GM19351 (cell line): ENCODE measurements around the gene APBB1IP.
"Not testable (repeated sequence)": the region's sequence is repeated elsewhere in the genome, so short reads cannot be mapped to it uniquely, and the experiment has no call there.

ENCODE experiments used
- ATAC-seq: cut with Tn5 transposase; IDR thresholded peaks from one replicate; pipeline ENCODE4 v1.9.1; 2021; ENCODE audit warnings: mild to moderate bottlenecking, moderate library complexity; ENCODE audit not compliant: unreplicated experiment

APBB1IP gene

DNA sequence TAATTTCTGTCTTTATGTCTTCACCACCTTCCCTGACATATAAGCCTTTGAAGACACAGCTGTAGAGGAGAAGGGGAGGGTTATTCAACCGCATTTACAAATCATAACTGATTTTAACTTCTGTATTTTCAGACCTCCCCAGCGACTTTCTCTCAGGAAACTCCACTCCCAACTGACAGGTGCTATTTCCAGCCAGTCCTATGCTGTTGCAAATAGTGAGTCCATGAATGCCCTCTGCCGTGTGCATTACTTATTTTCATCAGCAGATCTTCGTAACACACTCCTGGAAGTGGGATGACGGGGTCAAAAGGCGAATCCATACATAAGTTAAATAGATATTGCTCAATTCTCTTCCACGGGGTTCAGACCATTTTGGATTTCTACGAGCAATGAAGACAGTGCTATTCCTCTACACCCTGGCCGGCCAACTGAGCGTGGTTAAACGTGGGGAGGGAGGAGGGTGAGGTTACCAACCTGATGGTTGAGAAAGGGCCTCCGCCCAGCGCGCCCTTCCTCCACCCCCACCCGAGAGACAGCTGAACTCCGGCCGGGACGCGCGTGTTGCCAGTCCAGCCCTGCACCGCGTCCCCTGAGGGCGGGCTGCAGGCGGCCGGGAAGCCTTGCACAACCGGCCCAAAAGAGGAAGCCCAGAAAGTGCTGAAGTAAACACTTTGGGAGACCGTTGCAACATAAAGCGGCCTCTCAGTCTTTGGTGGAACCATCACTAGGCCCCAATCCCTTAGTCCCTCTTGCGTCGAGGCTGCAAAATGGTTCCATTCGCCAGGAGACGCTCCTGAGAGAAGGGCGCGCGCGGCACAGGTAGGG, at the start of gene APBB1IP:
Gene APBB1IP, plus strand, starts transcription at position 705 of the 825 bp plus-strand sequence. CDS start 53,986 bp downstream, outside the sequence.
- ATAC-seq, result peak; percentile 60

DNA sequence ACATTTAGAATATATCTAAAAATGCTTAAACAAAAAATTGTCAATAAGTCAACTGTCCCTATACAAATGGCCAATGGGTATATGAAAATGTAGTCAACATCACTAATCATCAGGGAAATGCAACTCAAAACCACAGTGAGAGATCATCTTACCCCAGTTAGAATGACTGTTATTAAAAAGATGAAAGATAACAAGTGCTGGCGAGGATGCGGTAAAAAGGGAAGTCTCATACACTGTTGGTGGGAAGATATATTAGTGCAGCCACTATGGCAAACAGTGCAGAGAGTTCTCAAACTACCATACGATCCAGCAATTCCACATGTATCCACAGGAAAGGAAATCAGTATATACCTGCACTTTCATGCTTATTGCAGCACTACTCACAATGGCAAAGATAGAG, 48.6 kb upstream of the APBB1IP start:
- ATAC-seq, result no peak

DNA sequence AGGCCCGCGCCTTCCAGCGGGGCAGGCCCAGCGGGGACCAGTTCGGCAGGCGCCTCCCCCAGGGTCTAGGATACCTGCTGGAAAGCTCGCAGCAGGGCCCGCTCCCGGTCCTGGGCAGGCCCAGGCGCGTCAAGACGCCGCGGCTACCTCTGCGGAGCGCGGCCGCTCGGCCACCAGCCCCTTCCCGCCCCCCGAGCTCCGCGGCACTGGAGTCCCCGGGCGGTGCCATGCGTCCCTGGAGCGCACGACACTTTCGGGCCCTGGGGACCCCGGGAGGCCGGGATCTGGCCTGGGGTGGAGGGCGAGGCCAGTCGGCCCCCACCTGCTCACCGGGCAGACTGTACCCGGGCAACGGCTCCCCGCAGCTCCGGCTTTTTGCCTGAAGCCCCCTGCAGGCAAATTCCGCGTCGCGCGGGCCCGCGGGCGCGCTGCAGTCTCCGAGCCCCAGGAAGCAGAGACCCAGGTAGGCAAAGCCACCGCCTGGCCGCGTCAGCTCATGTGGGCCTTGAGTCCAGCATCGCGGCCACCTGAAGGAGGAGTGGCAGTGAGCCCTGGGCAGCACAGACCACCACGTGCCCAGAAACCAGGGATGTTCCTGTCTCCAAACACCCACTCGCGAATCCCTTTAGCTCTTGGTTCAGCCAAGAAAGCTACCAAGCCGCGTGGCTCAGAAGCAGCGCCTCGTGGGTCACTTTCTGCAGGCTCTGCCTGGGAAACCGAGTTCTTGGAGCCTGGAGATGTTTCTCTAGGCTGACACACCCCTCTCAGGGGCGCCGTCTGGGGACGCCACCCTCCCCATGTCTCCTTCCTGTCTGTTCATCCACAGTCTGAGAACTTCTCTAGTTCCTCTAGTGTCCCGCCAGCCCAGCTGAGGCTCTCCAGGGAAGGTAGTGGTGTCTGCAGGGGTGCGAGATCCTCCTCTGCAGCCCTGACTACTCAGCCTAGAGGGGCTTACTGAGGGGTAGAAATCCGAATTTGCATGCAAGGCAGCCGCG, 46.1 kb upstream of the APBB1IP start:
- ATAC-seq, result no peak

GRCh38 chr10:26398353-26398752, 39.8 kb upstream of the APBB1IP start:
- ATAC-seq, result not testable (repeated sequence)

DNA sequence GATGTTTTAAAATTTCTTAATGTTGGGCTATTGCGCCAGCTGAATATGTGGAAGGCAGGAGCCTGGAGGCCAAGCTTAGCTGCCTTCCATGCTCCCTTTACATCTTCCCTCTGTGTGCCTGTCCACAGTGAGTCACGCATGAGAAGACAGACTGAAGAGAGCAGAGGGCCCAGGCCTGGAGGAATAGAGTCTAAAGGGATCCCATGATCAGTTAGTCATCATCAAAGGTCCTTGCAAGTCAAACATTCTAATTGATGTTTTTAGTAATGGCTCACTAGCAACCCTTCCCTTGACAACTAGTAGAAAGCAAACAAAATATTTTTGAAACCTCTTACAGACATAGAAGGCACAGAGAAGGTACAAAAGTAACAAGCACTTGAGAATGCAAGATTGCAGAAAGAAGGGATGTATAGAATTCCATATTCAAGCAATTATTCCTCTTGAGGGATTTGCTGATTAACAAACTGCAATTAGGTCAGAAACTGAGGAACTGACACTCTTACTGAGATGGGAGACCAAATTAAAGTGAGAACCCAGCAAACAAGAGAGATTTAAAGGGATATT, 30.7 kb upstream of the APBB1IP start:
- ATAC-seq, result no peak

- ATAC-seq, result peak; percentile 65
These were observed 29.2 kb upstream of the APBB1IP start for GRCh38 chr10:26408858-26409494.

GRCh38 chr10:26410356-26410755, 27.8 kb upstream of the APBB1IP start:
- ATAC-seq, result no peak

GRCh38 chr10:26412932-26413331, 25.2 kb upstream of the APBB1IP start:
- no peak for ATAC-seq

DNA sequence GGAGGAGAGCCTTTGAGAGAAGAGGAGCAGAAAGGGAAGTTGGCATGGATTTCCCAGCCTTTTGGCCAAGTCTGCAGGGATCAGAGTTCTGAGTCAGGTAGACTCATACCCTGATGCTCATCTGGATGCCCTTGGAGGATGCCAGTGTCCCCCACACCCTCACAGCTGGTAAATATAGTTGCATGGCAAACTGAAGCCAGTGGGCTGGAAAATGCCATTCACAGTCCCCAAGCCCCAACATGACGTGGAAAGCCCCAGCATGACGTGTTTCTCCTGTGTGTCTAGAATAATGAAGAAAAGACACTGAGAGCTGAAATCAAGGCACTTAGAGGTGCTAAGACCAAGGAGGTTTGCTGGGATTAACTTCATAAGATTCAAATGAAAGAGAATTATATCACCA, 24.8 kb upstream of the APBB1IP start:
- ATAC-seq, result no peak

- no peak for ATAC-seq
These were observed 21.0 kb upstream of the APBB1IP start for GRCh38 chr10:26417136-26417535.

DNA sequence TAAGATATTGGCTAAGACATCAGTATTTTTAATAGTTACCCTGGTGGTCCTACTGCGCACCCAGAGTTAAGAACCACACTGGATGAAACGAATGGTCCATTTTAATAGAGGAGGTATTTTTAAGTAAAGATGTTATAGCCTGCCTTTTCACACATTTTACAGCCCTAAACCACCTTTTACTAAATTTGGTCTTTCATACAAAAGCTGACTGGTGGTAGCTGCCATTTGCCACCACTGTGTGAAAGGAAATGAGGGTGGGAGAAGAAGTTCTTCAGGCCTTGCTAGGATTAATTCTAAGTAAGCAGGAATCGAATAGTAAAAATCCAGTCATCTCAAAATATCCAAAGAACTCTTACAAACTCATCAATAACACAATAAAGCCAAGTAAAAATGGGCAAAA, 15.2 kb upstream of the APBB1IP start:
- ATAC-seq, result no peak

DNA sequence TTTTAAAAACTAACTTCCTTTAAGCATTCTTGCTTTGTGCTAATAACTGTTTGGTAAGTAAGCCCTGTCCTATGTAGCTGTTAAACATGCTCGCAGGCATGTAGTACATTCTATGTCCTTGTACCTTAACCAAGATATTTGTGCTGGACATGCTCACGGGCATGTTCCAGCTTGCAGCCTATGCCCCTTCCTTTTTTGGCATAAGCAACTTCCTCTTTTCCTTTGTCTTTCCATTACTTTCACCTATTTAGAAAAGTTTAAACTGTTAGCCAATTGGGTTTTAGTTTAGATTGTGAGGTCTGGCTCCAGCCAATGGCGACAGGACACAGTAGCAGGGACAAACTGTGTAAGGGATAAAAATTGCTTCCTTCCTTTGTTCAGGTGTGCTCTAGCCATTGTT, 14.4 kb upstream of the APBB1IP start:
- no peak for ATAC-seq

- peak; percentile 92 for ATAC-seq
These were observed 7.4 kb upstream of the APBB1IP start for GRCh38 chr10:26430641-26431163.

- ATAC-seq, result no peak
These were observed 5.2 kb upstream of the APBB1IP start for GRCh38 chr10:26432938-26433337.

DNA sequence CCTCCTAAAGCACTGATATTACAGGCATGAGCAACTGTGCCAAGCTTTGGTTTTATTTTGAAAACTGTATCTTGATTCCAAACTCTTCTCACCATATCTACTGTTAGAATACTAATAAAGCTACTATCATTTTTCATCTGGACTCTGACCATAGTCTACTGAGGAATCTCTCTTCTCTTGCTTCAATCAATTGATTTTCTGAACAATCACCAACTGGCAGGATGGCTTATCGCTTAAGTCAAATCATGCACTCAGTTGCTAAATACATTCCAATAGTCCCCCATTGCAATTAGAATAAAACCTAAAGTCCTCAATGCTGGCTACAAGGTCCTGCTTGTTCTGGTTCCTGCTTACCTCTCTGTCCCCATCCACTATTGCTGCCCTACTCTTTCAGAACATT, 2.3 kb upstream of the APBB1IP start:
- no peak for ATAC-seq

DNA sequence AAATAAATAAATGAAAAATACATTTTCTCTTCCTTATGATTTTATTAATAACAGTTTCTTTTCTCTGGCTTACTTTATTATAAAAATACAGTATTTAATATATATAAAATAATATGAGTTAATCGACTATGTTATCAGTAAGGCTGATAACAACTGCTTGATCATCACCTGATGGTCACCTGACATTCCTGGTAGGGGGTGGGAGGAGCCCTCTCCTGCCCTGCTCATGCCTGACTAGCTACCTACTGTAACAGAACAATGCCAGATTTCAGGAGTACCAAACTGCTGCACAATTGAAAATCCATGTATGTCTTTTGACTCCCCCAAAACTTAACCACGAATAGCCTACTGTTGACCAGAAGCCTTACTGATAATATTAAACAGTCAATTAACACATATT, 1.3 kb upstream of the APBB1IP start:
- no peak for ATAC-seq

DNA sequence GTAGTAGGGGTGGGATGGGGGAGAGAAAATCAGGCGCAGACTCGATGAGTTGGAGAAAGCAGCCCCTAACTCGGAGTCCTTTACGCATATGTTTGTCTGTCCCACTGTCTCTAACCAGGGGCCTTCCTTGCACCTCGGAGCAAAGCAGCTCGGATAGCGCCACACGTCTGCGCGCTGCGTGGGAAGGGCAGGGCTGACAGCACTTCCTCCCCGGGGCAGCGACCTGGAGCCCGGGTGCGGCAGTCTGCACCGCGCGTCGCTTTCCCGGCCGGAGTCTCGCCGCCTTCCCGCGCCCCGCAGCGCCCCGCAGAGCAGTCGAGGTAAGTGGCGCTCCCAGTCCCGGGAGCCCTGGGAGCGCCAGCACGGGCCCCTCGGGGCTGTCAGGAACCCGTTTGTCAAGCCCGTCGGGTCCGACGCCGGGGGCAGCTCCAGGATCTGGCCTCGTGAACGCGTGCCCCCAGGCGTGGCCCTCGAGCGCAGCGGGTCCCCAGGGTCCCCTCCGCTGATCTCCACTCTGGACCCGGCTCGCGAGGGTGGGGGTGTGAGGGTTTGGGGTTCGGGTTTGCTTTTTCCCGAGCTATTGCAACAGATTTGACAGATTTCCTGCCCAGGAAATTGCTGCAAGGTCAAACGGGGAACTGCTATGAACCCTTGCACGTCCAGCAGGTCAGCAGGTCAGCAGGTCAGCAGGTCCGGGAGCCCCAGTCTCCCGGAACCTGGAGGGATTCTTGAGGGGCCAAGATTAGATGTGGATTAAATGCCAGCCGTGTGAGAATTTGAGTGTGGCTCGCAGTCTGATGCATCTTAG, 597 bp downstream of the APBB1IP start:
- ATAC-seq, result peak; percentile 53

GRCh38 chr10:26439406-26440087, 1.4 kb downstream of the APBB1IP start:
- no peak for ATAC-seq

- no peak for ATAC-seq
These were observed 1.9 kb downstream of the APBB1IP start for GRCh38 chr10:26440088-26440470.
